PC-9 (cell line): ENCODE results near the gene PDIA4. TPM values are rescaled to one million over a fixed set of nuclear protein-coding genes. Genes with fewer than 3 reads are reported as not detected.

Source experiments
- BruUV-seq: library from RNA; stranded (reverse); fragments of 400-500 nt; replicated peaks from 2 replicates; lab custom pipeline; 2021; lab: Mats Ljungman, UMichigan
- CTCF ChIA-PET: fragments of 300-600 bp; sonication (Branson Sonifier 250); formaldehyde crosslinking; loops from one replicate; lab custom pipeline; 2022; ENCODE audit warnings: antibody characterized with exemption; lab: Charles Lee
- POLR2A ChIA-PET: fragments of 300-600 bp; sonication (Branson Sonifier 250); formaldehyde crosslinking; loops from one replicate; lab custom pipeline; 2022; ENCODE audit warnings: antibody characterized with exemption; ENCODE audit not compliant: unreplicated experiment; lab: Charles Lee
- DNase-seq, 2 experiments: peaks; one replicate each; pipeline versions ENCODE4 v3.0.0 to v3.0.0-alpha.2; 2015 to 2022; ENCODE audit warnings: mixed read lengths in 1 of 2
- H2AFZ ChIP-seq: fragments of 200-600 bp; sonication (generic); 2 replicates; pipeline ENCODE4 v1.8.1; 2017; ENCODE audit warnings: antibody characterized with exemption
- H3F3A ChIP-seq: fragments of 200-600 bp; sonication (generic); 2 replicates; pipeline ENCODE4 v1.8.1; 2017; ENCODE audit warnings: antibody characterized with exemption, mild to moderate bottlenecking, low read depth; ENCODE audit not compliant: insufficient read depth
- H3K27ac ChIP-seq: fragments of 200-600 bp; sonication (generic); 2 replicates; pipeline ENCODE4 v1.6.1; 2016; ENCODE audit warnings: mixed run types
- H3K27me3 ChIP-seq: fragments of 200-600 bp; sonication (generic); 2 replicates; pipeline ENCODE4 v1.6.1; 2016; ENCODE audit warnings: low read depth, mixed run types; ENCODE audit not compliant: insufficient read depth
- H3K36me3 ChIP-seq: fragments of 200-600 bp; sonication (generic); 2 replicates; pipeline ENCODE4 v1.6.1; 2016; ENCODE audit warnings: low read depth, mixed run types
- H3K4me1 ChIP-seq: fragments of 200-600 bp; sonication (generic); replicated peaks from 2 replicates; pipeline ENCODE4 v1.6.1; 2016; ENCODE audit warnings: mixed run types; ENCODE audit not compliant: insufficient read depth
- H3K4me2 ChIP-seq: fragments of 200-600 bp; sonication (generic); 2 replicates; pipeline ENCODE4 v1.6.1; 2017; ENCODE audit warnings: mixed run types
- H3K4me3 ChIP-seq: fragments of 200-600 bp; sonication (generic); 2 replicates; pipeline ENCODE4 v1.6.1; 2016; ENCODE audit warnings: mixed run types
- H3K79me2 ChIP-seq: fragments of 200-600 bp; sonication (generic); 2 replicates; pipeline ENCODE4 v1.6.1; 2017; ENCODE audit warnings: low read depth, mixed run types
- H3K9me2 ChIP-seq: fragments of 200-600 bp; sonication (generic); 2 replicates; pipeline ENCODE4 v1.8.1; 2017; ENCODE audit warnings: mild to moderate bottlenecking; ENCODE audit not compliant: insufficient read depth
- H3K9me3 ChIP-seq: fragments of 200-600 bp; sonication (generic); 2 replicates; pipeline ENCODE4 v1.8.1; 2016; ENCODE audit warnings: low read depth; ENCODE audit not compliant: insufficient read depth
- H4K20me1 ChIP-seq: fragments of 200-600 bp; sonication (generic); 2 replicates; pipeline ENCODE4 v1.8.1; 2017; ENCODE audit not compliant: insufficient read depth
- CTCF ChIP-seq: fragments of 200-600 bp; sonication (generic); conservative IDR thresholded peaks from 2 replicates; pipeline ENCODE4 v1.6.1; 2017; ENCODE audit warnings: mixed run types, antibody characterized with exemption, mild to moderate bottlenecking, moderate library complexity
- EZH2 ChIP-seq: fragments of 200-600 bp; sonication (generic); IDR thresholded peaks from 2 replicates; pipeline ENCODE4 v1.8.0; 2017; ENCODE audit warnings: antibody characterized with exemption, low read depth
- intact Hi-C: fragments of 100-400 bp; cut with micrococcal nuclease; formaldehyde crosslinking; loops from one replicate; pipeline ENCODE4 v1.10.0; 2022; ENCODE audit not compliant: unreplicated experiment
- total RNA-seq: library from RNA; stranded (reverse); gene quantifications from 2 replicates; pipeline ENCODE4 v1.2.3, GENCODE V29; 2021

Gene PDIA4
- total RNA-seq, 1 experiment from 2014 or later: 221 TPM

- Histone ChIP-seq H3K9me2 (no peaks in the 10 kb centered on the region), H3K9me3 (no peaks in the 10 kb centered on the region), H3K4me1 (peaks cover 9% of the 10 kb centered on the region), H3K36me3 (peaks cover 16% of the 10 kb centered on the region), H3K4me3 (no peak overlapping the region), H3K27ac (no peak overlapping the region), H3K79me2 (peaks cover 53% of the 10 kb centered on the region), H3K4me2 (no peak overlapping the region), H4K20me1 (peaks cover 20% of the 10 kb centered on the region), H3F3A (peaks cover 9% of the 10 kb centered on the region; the same call in 1 of the 2 replicates), H2AFZ (no peak overlapping the region), H3K27me3 (no peaks in the 10 kb centered on the region)
- no TSS peak for BruUV-seq
- POLR2A ChIA-PET: interaction anchor here (0.6 kb wide), 1 partner anchor 48 kb away, joined by 11 read pairs; no protein-coding TSS in a partner anchor
- intact Hi-C loops: no loop called here
- DNase-seq: no peak
- TF ChIP-seq EZH2 (no peak), CTCF (no peak)
- CTCF ChIA-PET: interaction anchor here (0.6 kb wide), 1 partner anchor 18 kb away, joined by 3 read pairs; no protein-coding TSS in a partner anchor
Measured at GRCh38 chr7:149021725-149022062, 6.6 kb downstream of the PDIA4 start.

GRCh38 chr7:149020483-149020882, 7.8 kb downstream of the PDIA4 start:
- Histone ChIP-seq H3K4me3 (no peak overlapping the region), H3K79me2 (peaks cover 40% of the 10 kb centered on the region), H3F3A (peaks cover 10% of the 10 kb centered on the region; the same call in 1 of the 2 replicates), H3K9me3 (no peaks in the 10 kb centered on the region), H3K9me2 (no peaks in the 10 kb centered on the region), H3K27ac (no peak overlapping the region), H3K36me3 (peaks cover 20% of the 10 kb centered on the region), H2AFZ (no peak overlapping the region), H3K27me3 (no peaks in the 10 kb centered on the region), H4K20me1 (peaks cover 20% of the 10 kb centered on the region), H3K4me2 (no peak overlapping the region), H3K4me1 (no peaks in the 10 kb centered on the region)
- no TSS peak for BruUV-seq
- no peak for TF ChIP-seq CTCF
- TF ChIP-seq EZH2: no peak
- no peak for DNase-seq
- ChIA-PET CTCF (interaction anchor here (0.5 kb wide), 1 partner anchor 25 kb away, joined by 4 read pairs; no protein-coding TSS in a partner anchor), POLR2A (no interaction called here)
- intact Hi-C loops: no loop called here

DNA sequence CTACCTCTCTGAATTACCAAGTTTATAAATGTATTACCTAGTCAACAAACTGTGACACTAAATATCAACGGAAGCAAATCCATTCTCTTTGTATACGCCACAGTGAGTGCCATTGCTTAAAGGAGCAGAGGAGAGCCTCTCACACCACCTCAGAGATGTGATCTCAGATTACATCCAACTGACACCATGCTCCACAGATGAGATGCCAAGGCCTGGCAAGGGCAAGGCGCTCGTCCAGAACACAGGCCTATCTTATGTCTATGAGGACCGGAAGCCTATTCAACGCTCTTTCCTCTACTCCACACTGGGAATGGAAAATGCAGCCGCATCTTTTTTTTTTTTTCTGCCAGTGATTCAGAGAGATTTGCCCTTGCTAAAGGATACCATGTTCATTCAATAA, 11.4 kb downstream of the PDIA4 start:
- BruUV-seq: no TSS peak

More for the DNA sequence above, 11.4 kb downstream of the PDIA4 start:
- intact Hi-C loops: no loop called here
- Histone ChIP-seq H3K9me2 (no peaks in the 10 kb centered on the region), H2AFZ (no peak overlapping the region), H3K79me2 (peaks cover 5% of the 10 kb centered on the region), H3K27me3 (no peaks in the 10 kb centered on the region), H4K20me1 (peaks cover 9% of the 10 kb centered on the region), H3K9me3 (no peaks in the 10 kb centered on the region), H3K36me3 (peaks cover 29% of the 10 kb centered on the region), H3K27ac (no peak overlapping the region), H3K4me3 (no peak overlapping the region), H3F3A (peaks cover 14% of the 10 kb centered on the region; the same call in 1 of the 2 replicates), H3K4me2 (no peak overlapping the region), H3K4me1 (no peaks in the 10 kb centered on the region)
- POLR2A ChIA-PET: no interaction called here
- CTCF ChIA-PET: interaction anchor here (0.5 kb wide), 1 partner anchor 235 kb away, joined by 17 read pairs; no protein-coding TSS in a partner anchor
- no peak for TF ChIP-seq CTCF
- TF ChIP-seq EZH2: no peak
- no peak for DNase-seq
